IPS DF 6.9 (cell line): ENCODE data around the gene STPG4.

Source experiments
- DNase-seq: peaks from one replicate; pipeline ENCODE4 v3.0.0-alpha.2; 2013; ENCODE audit warnings: low read depth, low spot score
- H3K27ac ChIP-seq: one replicate; pipeline ENCODE4 v1.5.1; 2013; ENCODE audit warnings: low read length, control low read depth
- H3K27me3 ChIP-seq: 2 replicates; pipeline ENCODE4 v1.6.1; 2013; ENCODE audit warnings: mild to moderate bottlenecking, low read length; ENCODE audit not compliant: control insufficient read depth, insufficient read depth
- H3K36me3 ChIP-seq: 2 replicates; pipeline ENCODE4 v1.6.1; 2013; ENCODE audit warnings: low read length; ENCODE audit not compliant: control insufficient read depth, insufficient read depth
- H3K4me1 ChIP-seq: 2 replicates; pipeline ENCODE4 v1.6.1; 2013; ENCODE audit warnings: low read length; ENCODE audit not compliant: control insufficient read depth, insufficient read depth
- H3K4me3 ChIP-seq: 2 replicates; pipeline ENCODE4 v1.5.1; 2013; ENCODE audit warnings: mild to moderate bottlenecking, low read length
- H3K9me3 ChIP-seq: 2 replicates; pipeline ENCODE4 v1.6.1; 2013; ENCODE audit warnings: low read length, inconsistent platforms; ENCODE audit not compliant: control insufficient read depth, insufficient read depth
- WGBS: extraction: QIAGEN DNeasy Blood & Tissue Kit; methylation state at CpG from one replicate; pipeline ENCODE4 v1.1.7; 2013; ENCODE audit warnings: mixed read lengths, missing lambda C conversion rate; ENCODE audit not compliant: insufficient read length, insufficient coverage; 5-methylcytosine and 5-hydroxymethylcytosine counted together

Gene STPG4

DNA sequence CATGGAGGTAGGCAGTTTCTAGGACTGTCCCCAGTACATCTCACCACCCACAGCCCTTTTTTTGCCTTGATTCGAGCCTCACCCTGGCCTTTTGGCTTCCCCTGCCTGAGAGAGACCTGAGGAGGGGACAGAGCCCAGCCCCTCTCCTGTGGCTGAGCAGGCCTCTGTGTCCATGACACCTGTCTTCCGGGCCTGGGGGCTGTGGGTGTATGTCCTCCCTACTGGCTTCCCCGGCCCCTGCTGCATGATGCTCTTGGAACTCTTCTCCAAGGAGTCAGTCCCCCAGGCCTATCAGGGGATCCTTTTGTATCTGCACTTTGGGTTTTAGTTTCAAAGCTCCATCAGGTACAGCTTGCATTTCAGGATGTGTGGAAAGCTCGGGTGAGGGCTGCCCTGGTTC lies 80.4 kb downstream of the STPG4 start:
- Histone ChIP-seq H3K4me1 (peaks cover 17% of the 10 kb centered on the region), H3K27ac (no peak overlapping the region), H3K4me3 (no peak overlapping the region), H3K36me3 (no peaks in the 10 kb centered on the region), H3K27me3 (no peaks in the 10 kb centered on the region), H3K9me3 (no peaks in the 10 kb centered on the region)
- no peak for DNase-seq
- WGBS = no CpG with 5 or more reads among the region's 4 CpGs

GRCh38 chr2:47073641-47074040 lies 81.5 kb downstream of the STPG4 start:
- Histone ChIP-seq H3K9me3 (no peaks in the 10 kb centered on the region), H3K4me1 (peaks cover 17% of the 10 kb centered on the region), H3K36me3 (no peaks in the 10 kb centered on the region), H3K27ac (no peak overlapping the region), H3K4me3 (no peak overlapping the region), H3K27me3 (no peaks in the 10 kb centered on the region)
- no peak for DNase-seq
- no CpG with 5 or more reads among the region's 16 CpGs for WGBS

DNA sequence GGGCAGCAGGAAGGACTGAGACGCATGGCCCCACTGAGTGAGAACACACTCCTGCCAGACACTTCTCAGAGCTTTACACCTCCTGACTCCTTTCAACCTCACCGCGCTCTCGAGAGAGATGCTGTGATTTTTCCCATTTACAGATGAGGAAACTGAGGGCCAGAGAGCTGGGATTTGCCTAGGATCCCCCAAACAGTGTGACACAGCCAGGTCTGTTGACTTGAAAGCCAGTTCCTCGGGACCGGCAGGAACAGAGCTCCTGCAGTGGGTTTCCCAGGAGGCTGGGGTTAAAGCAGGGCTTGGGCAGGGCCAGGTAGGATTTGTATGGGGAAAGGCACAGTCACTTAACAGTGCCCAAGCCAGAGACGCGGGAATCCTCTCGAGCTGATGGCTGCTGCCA lies 81.9 kb downstream of the STPG4 start:
- no peaks in the 10 kb centered on the region for H3K27me3 ChIP-seq
- no peak overlapping the region for H3K27ac ChIP-seq
- no CpG with 5 or more reads among the region's 9 CpGs for whole genome bisulfite sequencing
- DNase-seq = no peak
- H3K9me3 ChIP-seq = no peaks in the 10 kb centered on the region
- H3K4me3 ChIP-seq = no peak overlapping the region
- no peaks in the 10 kb centered on the region for H3K36me3 ChIP-seq
- H3K4me1 ChIP-seq = peaks cover 17% of the 10 kb centered on the region

DNA sequence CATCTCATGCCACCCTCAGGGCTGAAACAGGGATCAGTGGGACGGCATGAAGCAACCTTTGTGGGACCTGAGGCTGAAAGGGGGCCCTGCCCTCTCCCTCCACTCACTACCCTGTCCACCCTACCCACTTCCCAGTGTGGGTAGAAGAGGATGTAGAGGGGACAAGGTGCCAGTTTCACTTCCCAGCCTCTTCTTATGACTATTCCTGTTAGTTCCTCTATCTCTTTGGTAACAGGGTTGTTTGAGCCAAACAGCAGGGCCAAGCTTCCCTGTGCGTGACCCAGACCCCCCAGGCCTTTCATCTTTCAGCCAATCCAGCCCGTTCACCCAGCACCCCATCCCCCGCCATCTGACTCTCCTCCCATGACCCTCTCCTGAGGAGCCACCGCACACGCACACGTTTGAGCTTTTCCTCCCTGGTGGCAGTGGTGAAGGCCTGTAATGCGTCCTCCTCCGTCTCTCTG lies 82.3 kb downstream of the STPG4 start:
- H3K4me1 ChIP-seq = peaks cover 17% of the 10 kb centered on the region

DNA sequence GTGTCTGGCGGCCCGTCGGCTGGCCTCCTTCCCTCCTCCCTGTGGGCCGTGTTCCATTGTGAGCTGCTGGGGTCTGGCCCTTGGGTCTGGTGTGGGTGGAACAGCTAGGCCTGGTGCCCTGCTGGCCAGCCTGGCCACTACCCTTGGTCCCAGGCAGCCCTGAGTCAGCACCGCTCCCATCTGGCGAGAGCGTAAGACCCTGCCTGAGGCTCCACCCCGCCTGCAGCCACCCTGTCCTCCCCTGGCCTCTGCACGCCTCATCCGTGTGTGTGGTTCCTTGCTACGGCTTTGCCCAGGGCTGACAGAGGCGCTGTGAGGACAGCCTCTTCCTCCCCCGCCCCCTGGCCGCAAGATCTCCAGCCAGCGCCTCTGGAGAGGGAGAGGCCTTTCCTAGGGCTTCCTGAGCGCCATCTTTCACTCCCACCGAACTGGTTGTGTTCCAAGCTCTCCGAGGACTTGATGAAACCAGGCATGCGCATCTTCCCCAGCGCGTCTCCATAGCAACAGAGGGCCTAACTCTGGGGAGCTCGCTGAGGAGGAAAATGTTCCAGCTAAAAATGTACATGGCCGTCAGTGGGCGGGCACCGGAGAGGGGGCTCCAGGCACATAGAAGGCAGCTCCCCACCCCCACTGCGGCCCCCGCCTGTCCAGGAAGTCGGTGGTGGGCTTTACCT lies 83.0 kb downstream of the STPG4 start:
- Histone ChIP-seq H3K36me3 (no peaks in the 10 kb centered on the region), H3K9me3 (no peaks in the 10 kb centered on the region), H3K4me3 (no peak overlapping the region), H3K27ac (no peak overlapping the region), H3K27me3 (no peaks in the 10 kb centered on the region), H3K4me1 (peaks cover 17% of the 10 kb centered on the region)
- no peak for DNase-seq
- no CpG with 5 or more reads among the region's 28 CpGs for WGBS

More for the DNA sequence above, 82.3 kb downstream of the STPG4 start:
- DNase-seq = no peak
- Histone ChIP-seq H3K4me3 (no peak overlapping the region), H3K36me3 (no peaks in the 10 kb centered on the region), H3K27ac (no peak overlapping the region), H3K9me3 (no peaks in the 10 kb centered on the region), H3K27me3 (no peaks in the 10 kb centered on the region)
- WGBS = no CpG with 5 or more reads among the region's 9 CpGs

GRCh38 chr2:47070920-47071824 lies 83.9 kb downstream of the STPG4 start:
- no CpG with 5 or more reads among the region's 15 CpGs for WGBS

DNA sequence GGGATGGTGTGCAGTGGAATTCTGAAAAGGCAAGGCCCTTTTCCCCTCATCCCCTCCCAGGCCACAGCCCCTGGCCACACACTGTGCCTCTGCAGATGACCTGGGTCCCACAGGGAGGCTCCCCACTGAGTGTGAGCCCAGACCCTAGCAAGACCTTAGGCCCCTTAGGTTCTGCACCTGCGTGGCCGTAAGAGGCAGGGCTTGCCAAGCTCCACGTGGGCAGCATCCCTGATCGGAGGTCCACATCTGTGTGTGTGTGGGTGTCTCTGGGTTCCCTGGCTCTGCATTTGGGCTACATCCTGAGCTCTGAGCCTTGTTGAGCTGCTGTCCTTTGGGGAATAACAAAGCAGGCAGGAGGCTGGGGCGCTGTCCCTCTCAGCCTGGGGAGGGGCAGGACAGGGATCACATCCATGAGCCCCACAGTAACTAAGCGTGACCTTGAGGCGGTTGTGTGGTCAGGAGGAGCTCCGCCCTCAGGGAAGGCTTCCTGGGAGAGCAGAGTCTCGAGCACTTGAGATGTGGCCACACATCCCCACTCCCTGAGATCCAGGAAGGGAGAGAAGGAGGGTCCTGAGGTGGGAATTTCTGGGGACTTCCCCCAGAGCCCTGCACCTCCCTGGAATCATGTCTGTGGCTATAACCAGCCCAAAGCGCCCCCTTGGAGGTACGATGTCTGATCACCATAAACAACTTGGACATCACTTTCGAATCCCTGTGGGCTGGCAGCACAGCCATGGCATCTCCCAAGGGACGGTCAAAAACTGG lies 84.8 kb downstream of the STPG4 start:
- Histone ChIP-seq H3K27ac (no peak overlapping the region), H3K4me3 (no peak overlapping the region), H3K36me3 (no peaks in the 10 kb centered on the region), H3K27me3 (no peaks in the 10 kb centered on the region), H3K9me3 (no peaks in the 10 kb centered on the region), H3K4me1 (peaks cover 13% of the 10 kb centered on the region)
- no CpG with 5 or more reads among the region's 13 CpGs for WGBS
- no peak for DNase-seq

More at GRCh38 chr2:47070920-47071824, 83.9 kb downstream of the STPG4 start:
- no peak overlapping the region for H3K4me3 ChIP-seq
- H3K27me3 ChIP-seq = no peaks in the 10 kb centered on the region
- H3K4me1 ChIP-seq = peaks cover 12% of the 10 kb centered on the region
- no peaks in the 10 kb centered on the region for H3K9me3 ChIP-seq
- no peaks in the 10 kb centered on the region for H3K36me3 ChIP-seq
- H3K27ac ChIP-seq = no peak overlapping the region
- DNase-seq = no peak

DNA sequence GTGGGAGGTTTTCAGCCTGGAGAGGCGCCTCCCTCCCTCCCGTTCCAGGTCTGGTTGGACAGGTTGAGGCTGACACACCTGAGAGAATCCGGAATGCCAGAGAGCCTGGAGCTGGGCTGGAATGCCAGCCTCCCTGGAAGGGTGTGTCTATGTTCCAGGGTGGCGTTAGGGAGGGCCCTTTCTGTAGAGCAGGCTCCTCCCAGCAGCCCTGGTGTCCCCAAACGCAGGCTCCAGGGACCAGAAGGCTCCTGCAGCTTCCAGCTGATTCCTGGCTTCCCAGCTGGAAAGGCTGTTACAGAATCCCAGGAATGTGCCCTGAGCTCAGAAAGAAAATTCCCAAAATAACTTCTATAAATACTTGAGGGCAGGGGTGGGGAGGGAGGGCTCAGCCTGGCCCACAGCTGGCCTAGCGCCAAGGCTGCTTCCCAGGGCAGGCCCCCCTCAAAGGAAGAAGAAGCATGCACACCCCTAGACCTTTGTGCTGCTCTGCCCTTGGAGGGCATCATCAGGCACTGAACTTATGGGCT lies 85.4 kb downstream of the STPG4 start:
- Histone ChIP-seq H3K9me3 (no peaks in the 10 kb centered on the region), H3K27ac (no peak overlapping the region), H3K4me3 (no peak overlapping the region), H3K27me3 (no peaks in the 10 kb centered on the region), H3K4me1 (peaks cover 13% of the 10 kb centered on the region), H3K36me3 (no peaks in the 10 kb centered on the region)
- DNase-seq = peak; percentile 71
- WGBS = no CpG with 5 or more reads among the region's 6 CpGs

DNA sequence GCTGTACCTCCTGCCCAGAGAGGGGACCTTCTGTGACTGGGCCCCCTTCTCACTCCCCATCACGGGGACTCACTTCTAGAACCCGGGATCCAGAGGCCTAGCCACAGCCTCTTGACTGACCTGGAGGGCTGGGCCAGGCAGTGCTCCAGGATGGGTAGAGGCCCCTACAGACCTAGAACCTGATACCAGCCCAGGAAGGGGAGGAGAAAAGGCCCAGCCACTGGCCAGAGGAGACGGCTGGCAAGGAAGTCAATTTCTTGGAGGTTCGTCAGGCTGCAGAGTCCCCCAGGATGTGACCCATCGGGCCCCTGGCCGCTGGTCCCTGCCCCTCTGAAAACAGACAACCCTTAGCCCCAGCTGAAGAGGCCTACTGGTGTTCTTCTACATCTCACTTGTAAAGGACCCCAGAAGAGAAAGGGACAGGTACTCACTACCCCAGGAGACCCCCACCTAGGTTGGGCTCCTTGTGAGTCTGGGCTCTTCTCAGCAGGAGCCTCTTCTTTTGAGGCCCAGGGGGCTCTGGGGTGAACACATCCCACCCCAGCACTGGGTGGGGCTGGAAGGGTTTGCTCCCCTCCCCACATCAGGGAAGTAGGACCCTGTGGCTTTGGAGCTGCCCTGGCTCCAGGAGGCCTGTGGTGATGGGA lies 86.0 kb downstream of the STPG4 start:
- no CpG with 5 or more reads among the region's 6 CpGs for WGBS
- Histone ChIP-seq H3K36me3 (no peaks in the 10 kb centered on the region), H3K4me3 (no peak overlapping the region), H3K27ac (no peak overlapping the region), H3K9me3 (no peaks in the 10 kb centered on the region), H3K27me3 (no peaks in the 10 kb centered on the region), H3K4me1 (peaks cover 13% of the 10 kb centered on the region)
- no peak for DNase-seq
